PC-9 (cell line): ENCODE results near the gene ZNF592. TPM values are rescaled to one million over a fixed set of nuclear protein-coding genes. Genes with fewer than 3 reads are reported as not detected.

Experiments
- BruUV-seq: library from RNA; stranded (reverse); fragments of 400-500 nt; replicated peaks from 2 replicates; lab custom pipeline; 2021; lab: Mats Ljungman, UMichigan
- CTCF ChIA-PET: fragments of 300-600 bp; sonication (Branson Sonifier 250); formaldehyde crosslinking; loops from one replicate; lab custom pipeline; 2022; ENCODE audit warnings: antibody characterized with exemption; lab: Charles Lee
- POLR2A ChIA-PET: fragments of 300-600 bp; sonication (Branson Sonifier 250); formaldehyde crosslinking; loops from one replicate; lab custom pipeline; 2022; ENCODE audit warnings: antibody characterized with exemption; ENCODE audit not compliant: unreplicated experiment; lab: Charles Lee
- DNase-seq, 2 experiments: peaks; one replicate each; pipeline versions ENCODE4 v3.0.0 to v3.0.0-alpha.2; 2015 to 2022; ENCODE audit warnings: mixed read lengths in 1 of 2
- H2AFZ ChIP-seq: fragments of 200-600 bp; sonication (generic); 2 replicates; pipeline ENCODE4 v1.8.1; 2017; ENCODE audit warnings: antibody characterized with exemption
- H3F3A ChIP-seq: fragments of 200-600 bp; sonication (generic); 2 replicates; pipeline ENCODE4 v1.8.1; 2017; ENCODE audit warnings: antibody characterized with exemption, mild to moderate bottlenecking, low read depth; ENCODE audit not compliant: insufficient read depth
- H3K27ac ChIP-seq: fragments of 200-600 bp; sonication (generic); 2 replicates; pipeline ENCODE4 v1.6.1; 2016; ENCODE audit warnings: mixed run types
- H3K27me3 ChIP-seq: fragments of 200-600 bp; sonication (generic); 2 replicates; pipeline ENCODE4 v1.6.1; 2016; ENCODE audit warnings: low read depth, mixed run types; ENCODE audit not compliant: insufficient read depth
- H3K36me3 ChIP-seq: fragments of 200-600 bp; sonication (generic); 2 replicates; pipeline ENCODE4 v1.6.1; 2016; ENCODE audit warnings: low read depth, mixed run types
- H3K4me1 ChIP-seq: fragments of 200-600 bp; sonication (generic); replicated peaks from 2 replicates; pipeline ENCODE4 v1.6.1; 2016; ENCODE audit warnings: mixed run types; ENCODE audit not compliant: insufficient read depth
- H3K4me2 ChIP-seq: fragments of 200-600 bp; sonication (generic); 2 replicates; pipeline ENCODE4 v1.6.1; 2017; ENCODE audit warnings: mixed run types
- H3K4me3 ChIP-seq: fragments of 200-600 bp; sonication (generic); 2 replicates; pipeline ENCODE4 v1.6.1; 2016; ENCODE audit warnings: mixed run types
- H3K79me2 ChIP-seq: fragments of 200-600 bp; sonication (generic); 2 replicates; pipeline ENCODE4 v1.6.1; 2017; ENCODE audit warnings: low read depth, mixed run types
- H3K9me2 ChIP-seq: fragments of 200-600 bp; sonication (generic); 2 replicates; pipeline ENCODE4 v1.8.1; 2017; ENCODE audit warnings: mild to moderate bottlenecking; ENCODE audit not compliant: insufficient read depth
- H3K9me3 ChIP-seq: fragments of 200-600 bp; sonication (generic); 2 replicates; pipeline ENCODE4 v1.8.1; 2016; ENCODE audit warnings: low read depth; ENCODE audit not compliant: insufficient read depth
- H4K20me1 ChIP-seq: fragments of 200-600 bp; sonication (generic); 2 replicates; pipeline ENCODE4 v1.8.1; 2017; ENCODE audit not compliant: insufficient read depth
- EZH2 ChIP-seq: fragments of 200-600 bp; sonication (generic); IDR thresholded peaks from 2 replicates; pipeline ENCODE4 v1.8.0; 2017; ENCODE audit warnings: antibody characterized with exemption, low read depth
- intact Hi-C: fragments of 100-400 bp; cut with micrococcal nuclease; formaldehyde crosslinking; loops from one replicate; pipeline ENCODE4 v1.10.0; 2022; ENCODE audit not compliant: unreplicated experiment
- total RNA-seq: library from RNA; stranded (reverse); gene quantifications from 2 replicates; pipeline ENCODE4 v1.2.3, GENCODE V29; 2021
- TF ChIP-seq, protein P1 (sequence below): fragments of 200-600 bp; sonication (generic); conservative IDR thresholded peaks from 2 replicates; pipeline ENCODE4 v1.6.1; 2017; ENCODE audit warnings: mixed run types, antibody characterized with exemption, mild to moderate bottlenecking, moderate library complexity

ZNF592 gene
- total RNA-seq, 1 experiment from 2014 or later, result 27.5 TPM

GRCh38 chr15:84813931-84814330 is 65.5 kb downstream of the ZNF592 start:
- Histone ChIP-seq H3K9me2 (no peaks in the 10 kb centered on the region), H3K4me3 (no peak overlapping the region), H3K4me2 (no peak overlapping the region), H4K20me1 (no peaks in the 10 kb centered on the region), H3F3A (peaks cover 6% of the 10 kb centered on the region; the same call in 1 of the 2 replicates), H3K27ac (no peak overlapping the region), H3K36me3 (no peaks in the 10 kb centered on the region), H3K9me3 (no peaks in the 10 kb centered on the region), H3K27me3 (no peaks in the 10 kb centered on the region), H3K79me2 (no peaks in the 10 kb centered on the region), H3K4me1 (peaks cover 11% of the 10 kb centered on the region), H2AFZ (no peak overlapping the region)
- ChIA-PET CTCF (no interaction called here), POLR2A (no interaction called here)
- TF ChIP-seq, protein P1, sequence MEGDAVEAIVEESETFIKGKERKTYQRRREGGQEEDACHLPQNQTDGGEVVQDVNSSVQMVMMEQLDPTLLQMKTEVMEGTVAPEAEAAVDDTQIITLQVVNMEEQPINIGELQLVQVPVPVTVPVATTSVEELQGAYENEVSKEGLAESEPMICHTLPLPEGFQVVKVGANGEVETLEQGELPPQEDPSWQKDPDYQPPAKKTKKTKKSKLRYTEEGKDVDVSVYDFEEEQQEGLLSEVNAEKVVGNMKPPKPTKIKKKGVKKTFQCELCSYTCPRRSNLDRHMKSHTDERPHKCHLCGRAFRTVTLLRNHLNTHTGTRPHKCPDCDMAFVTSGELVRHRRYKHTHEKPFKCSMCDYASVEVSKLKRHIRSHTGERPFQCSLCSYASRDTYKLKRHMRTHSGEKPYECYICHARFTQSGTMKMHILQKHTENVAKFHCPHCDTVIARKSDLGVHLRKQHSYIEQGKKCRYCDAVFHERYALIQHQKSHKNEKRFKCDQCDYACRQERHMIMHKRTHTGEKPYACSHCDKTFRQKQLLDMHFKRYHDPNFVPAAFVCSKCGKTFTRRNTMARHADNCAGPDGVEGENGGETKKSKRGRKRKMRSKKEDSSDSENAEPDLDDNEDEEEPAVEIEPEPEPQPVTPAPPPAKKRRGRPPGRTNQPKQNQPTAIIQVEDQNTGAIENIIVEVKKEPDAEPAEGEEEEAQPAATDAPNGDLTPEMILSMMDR, result no peak
- TF ChIP-seq EZH2, result no peak
- intact Hi-C loops, result no loop called here
- no peak for DNase-seq
- no TSS peak for BruUV-seq

DNA sequence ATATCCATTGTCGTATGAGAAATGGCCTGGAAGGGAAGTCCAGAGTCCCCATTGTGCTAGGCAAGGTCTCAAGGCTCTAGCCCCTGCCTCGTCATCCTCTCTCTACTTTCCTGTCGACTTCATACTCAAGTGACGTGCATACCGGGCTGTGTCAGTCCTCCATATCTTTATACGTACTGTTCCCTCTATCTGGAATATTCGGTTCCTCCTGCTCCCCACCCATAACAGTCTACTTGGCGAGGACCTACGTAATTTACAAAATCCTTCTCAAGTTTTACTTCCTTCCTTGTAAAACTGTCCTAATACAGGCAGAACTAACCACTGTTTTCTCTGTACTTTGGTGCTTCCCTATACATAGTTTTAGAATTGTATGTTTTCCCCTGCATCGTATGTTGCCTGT is 66.5 kb downstream of the ZNF592 start:
- Histone ChIP-seq H4K20me1 (no peaks in the 10 kb centered on the region), H3K9me2 (no peaks in the 10 kb centered on the region), H3K4me2 (no peak overlapping the region), H3K4me1 (peaks cover 12% of the 10 kb centered on the region), H3K27me3 (no peaks in the 10 kb centered on the region), H2AFZ (no peak overlapping the region), H3K9me3 (no peaks in the 10 kb centered on the region), H3K36me3 (no peaks in the 10 kb centered on the region), H3K27ac (no peak overlapping the region), H3K4me3 (no peak overlapping the region), H3K79me2 (no peaks in the 10 kb centered on the region), H3F3A (peaks cover 6% of the 10 kb centered on the region; the same call in 1 of the 2 replicates)
- no TSS peak for BruUV-seq
- intact Hi-C loops, result no loop called here
- ChIA-PET CTCF (no interaction called here), POLR2A (no interaction called here)
- no peak for DNase-seq
- TF ChIP-seq, protein P1, result no peak
- TF ChIP-seq EZH2, result no peak

- POLR2A ChIA-PET, result no interaction called here
Observed at GRCh38 chr15:84816694-84817465, 68.5 kb downstream of the ZNF592 start, which contains the start of gene ALPK3. Gene ALPK3 (plus strand): TSS chr15:84817356. CDS start chr15:84817453, 97 bp downstream.

More at GRCh38 chr15:84816694-84817465, 68.5 kb downstream of the ZNF592 start, which contains the start of gene ALPK3:
- no TSS peak for BruUV-seq
- Histone ChIP-seq H3K79me2 (no peaks in the 10 kb centered on the region), H3F3A (peaks cover 6% of the 10 kb centered on the region; the same call in 1 of the 2 replicates), H3K9me3 (no peaks in the 10 kb centered on the region), H3K4me1 (peaks cover 12% of the 10 kb centered on the region), H3K9me2 (no peaks in the 10 kb centered on the region), H3K4me2 (no peak within 1 kb of the TSS), H2AFZ (no peak within 1 kb of the TSS), H3K27ac (no peak within 1 kb of the TSS), H3K27me3 (no peaks in the 10 kb centered on the region), H4K20me1 (no peaks in the 10 kb centered on the region), H3K4me3 (no peak within 1 kb of the TSS), H3K36me3 (no peaks in the 10 kb centered on the region)
- no peak for TF ChIP-seq EZH2
- peak in 1 of 2 experiments; percentile 1 for DNase-seq
- CTCF ChIA-PET, result no interaction called here
- intact Hi-C loops, result no loop called here
